Ovary (tissue), 3 donors: ENCODE measurements around the gene RNF138.

Experiments used
- EP300 ChIP-seq: sonication (generic); formaldehyde crosslinking; IDR thresholded peaks from one replicate; pipeline ENCODE4 v1.6.1; 2017; ENCODE audit warnings: antibody characterized with exemption
- POLR2A ChIP-seq: fragments of 450-650 bp; IDR thresholded peaks from one replicate; pipeline ENCODE4 v1.6.1; 2017; ENCODE audit warnings: antibody characterized with exemption, mild to moderate bottlenecking, moderate library complexity
- TF ChIP-seq, protein P1 (sequence below), 3 donors: fragments of 450-650 bp in 2 of 3; fragments of 200-600 bp in 1 of 3; IDR thresholded peaks; one replicate each; pipeline versions ENCODE4 v1.5.1 to v1.8.0; 2016 to 2022; ENCODE audit warnings: antibody characterized with exemption in 3 of 3, mild to moderate bottlenecking in 1 of 3
- donor health status: DM: no; HTN: no; CAD: no.

DNA sequence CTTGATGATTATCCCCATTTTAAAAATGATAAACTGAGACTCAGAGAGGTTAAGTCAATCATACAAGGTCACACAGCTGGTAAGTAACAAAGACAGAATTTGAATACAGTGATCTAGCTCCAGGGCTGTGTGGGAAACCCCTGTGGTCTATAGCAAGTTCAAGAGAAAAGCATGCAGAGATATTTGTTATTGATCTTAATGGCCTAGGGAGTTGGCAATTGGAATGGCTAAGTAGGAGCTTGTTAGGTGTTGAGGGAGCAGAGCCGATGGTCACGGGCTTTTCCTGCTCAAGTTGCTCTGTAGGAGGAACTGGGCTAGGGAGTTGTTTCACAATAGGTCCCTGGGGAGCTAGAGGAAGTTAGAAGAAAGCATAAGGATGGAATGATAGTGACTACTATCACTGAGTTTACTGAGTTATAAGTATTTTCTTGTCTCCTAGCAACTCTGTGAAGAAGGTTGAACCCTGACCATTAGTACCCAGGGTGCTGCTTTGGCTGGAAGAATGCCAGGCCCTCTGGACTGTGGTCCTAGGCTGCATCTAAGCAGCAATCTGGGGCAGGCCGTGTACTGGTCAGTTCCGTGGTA lies 43.1 kb upstream of the RNF138 start:
- TF ChIP-seq, protein P1, sequence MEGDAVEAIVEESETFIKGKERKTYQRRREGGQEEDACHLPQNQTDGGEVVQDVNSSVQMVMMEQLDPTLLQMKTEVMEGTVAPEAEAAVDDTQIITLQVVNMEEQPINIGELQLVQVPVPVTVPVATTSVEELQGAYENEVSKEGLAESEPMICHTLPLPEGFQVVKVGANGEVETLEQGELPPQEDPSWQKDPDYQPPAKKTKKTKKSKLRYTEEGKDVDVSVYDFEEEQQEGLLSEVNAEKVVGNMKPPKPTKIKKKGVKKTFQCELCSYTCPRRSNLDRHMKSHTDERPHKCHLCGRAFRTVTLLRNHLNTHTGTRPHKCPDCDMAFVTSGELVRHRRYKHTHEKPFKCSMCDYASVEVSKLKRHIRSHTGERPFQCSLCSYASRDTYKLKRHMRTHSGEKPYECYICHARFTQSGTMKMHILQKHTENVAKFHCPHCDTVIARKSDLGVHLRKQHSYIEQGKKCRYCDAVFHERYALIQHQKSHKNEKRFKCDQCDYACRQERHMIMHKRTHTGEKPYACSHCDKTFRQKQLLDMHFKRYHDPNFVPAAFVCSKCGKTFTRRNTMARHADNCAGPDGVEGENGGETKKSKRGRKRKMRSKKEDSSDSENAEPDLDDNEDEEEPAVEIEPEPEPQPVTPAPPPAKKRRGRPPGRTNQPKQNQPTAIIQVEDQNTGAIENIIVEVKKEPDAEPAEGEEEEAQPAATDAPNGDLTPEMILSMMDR (IDR thresholded peaks at IDR 0.05): no peak
- no peak for TF ChIP-seq POLR2A
- no peak for TF ChIP-seq EP300
